ENCODE data around the gene TEX264.

GRCh38 chr3:51675201-51675611 lies 4.2 kb downstream of the TEX264 start:
- no peak for TF ChIP-seq EZH2phosphoT487 (IDR thresholded peaks at IDR 0.05; ENCODE audit: borderline replicate concordance)
- no peak for TF ChIP-seq CTCF (conservative IDR thresholded peaks at IDR 0.05; ENCODE audit: low read length)

Data from Loucy (cell line).